HG03060 (cell line): ENCODE measurements around the gene YWHAQ.
"Not testable (repeated sequence)": the region's sequence is repeated elsewhere in the genome, so short reads cannot be mapped to it uniquely, and the experiment has no call there.

Experiments used
- ATAC-seq: cut with Tn5 transposase; IDR thresholded peaks from one replicate; pipeline ENCODE4 v1.9.1; 2021; ENCODE audit warnings: low read depth, moderate number of reproducible peaks; ENCODE audit not compliant: unreplicated experiment

The YWHAQ gene

DNA sequence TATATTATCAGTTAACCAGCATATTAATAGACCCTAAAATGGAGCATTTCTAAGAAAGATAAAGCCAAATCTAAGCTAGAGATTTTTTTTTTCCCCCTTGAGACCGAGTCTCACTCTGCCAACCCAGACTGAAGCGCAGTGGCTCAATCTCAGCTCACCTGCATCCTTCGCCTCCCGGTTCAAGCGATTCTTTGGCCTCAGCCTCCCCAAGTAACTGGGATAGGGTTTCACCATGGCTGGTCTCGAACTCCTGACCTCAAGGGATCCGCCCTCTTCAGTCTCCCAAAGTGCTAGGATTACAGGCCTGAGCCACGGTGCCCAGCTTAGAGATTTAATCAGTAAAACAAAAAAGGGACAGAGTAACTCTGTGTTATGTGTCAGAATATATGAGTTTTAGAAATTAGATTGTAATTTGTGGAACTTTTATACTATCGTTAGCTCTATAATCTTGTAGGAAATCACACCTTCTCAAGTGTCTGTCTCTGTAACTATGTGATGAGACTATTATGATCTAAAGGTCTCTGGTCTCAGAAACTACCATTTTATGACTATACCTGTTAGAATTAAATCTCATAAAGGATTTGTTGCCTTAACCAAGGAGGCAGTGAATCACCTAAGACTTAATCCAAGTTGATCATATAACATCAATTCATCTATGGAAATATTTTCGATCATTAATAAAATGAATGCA is 34.0 kb downstream of the YWHAQ start:
- ATAC-seq, result no peak

DNA sequence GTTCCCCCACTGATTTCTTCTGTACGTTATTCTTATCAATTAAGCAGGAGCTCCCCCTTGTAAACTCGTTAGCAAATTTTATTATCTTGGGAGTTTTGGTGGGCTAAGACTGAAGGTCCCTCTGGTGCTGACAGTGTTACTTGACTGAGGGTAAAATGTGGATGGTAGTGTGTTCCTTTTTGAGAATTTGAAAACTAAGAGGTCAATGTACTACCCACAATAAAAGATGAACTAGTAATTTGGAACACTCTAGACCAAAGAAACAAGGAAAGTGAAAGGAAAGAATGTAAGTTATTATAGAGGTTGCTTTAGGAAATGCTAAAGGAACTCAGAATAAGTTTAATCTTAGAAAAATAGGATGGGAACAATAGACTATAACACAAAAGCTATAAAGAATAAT is 35.1 kb downstream of the YWHAQ start:
- no peak for ATAC-seq

- ATAC-seq, result not testable (repeated sequence)
Observed at GRCh38 chr2:9595256-9595655, 35.5 kb downstream of the YWHAQ start.

DNA sequence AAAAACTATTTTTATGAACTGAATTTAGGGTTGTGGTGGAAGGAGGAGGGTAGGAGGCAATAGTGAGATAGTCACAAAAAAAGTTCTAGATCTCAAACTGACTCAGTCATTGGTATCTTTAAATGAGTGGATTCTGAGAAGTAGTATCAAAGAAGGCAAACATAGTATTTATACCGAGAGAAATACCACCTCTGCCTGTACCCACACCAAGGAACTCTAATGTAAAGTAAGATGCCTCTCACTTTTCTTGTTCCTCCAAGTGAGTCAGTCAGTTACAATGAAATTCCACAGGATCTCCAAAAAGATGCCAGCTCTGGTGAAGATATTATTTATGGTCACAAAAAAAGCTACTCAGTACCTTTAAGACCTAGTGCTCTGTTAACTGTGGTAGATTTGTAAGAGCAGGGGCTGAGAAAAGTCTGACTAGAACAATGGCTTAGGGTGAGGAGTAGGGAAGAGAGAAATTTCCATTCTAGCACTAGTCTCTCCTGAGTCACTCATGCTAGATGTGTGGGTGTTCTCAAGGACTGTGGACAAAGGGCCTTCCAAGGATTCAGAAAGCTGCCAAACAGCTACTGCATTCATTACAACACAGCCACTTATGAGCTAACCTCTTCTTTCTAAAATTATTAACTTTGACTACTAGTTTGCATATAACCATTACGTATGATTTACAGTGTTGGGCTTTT is 36.3 kb downstream of the YWHAQ start:
- no peak for ATAC-seq

DNA sequence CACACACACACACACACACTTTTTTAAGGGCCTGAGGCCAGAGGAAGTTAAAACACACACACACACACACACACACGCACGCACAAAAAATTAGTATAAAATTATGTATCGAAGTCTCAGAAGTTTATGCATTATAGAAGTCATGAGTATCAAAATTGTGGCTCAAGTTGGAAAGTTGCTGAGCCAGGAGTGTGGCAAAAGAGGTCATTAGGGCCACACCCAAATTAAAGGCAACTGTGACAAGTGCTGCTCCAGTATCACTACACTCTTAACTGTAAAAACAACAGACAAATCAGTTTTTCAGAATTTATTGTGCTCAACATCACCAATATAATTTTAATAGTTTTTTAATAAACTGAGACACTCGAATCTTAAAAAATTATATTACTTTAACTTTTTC is 36.9 kb downstream of the YWHAQ start:
- no peak for ATAC-seq

- no peak for ATAC-seq
Observed at GRCh38 chr2:9592699-9593098, 38.1 kb downstream of the YWHAQ start.

- ATAC-seq, result no peak
Observed at GRCh38 chr2:9590641-9591040, 40.2 kb downstream of the YWHAQ start.

- no peak for ATAC-seq
Observed at GRCh38 chr2:9586465-9586864, 44.3 kb downstream of the YWHAQ start.

- no peak for ATAC-seq
Observed at GRCh38 chr2:9585486-9585885, 45.3 kb downstream of the YWHAQ start.

DNA sequence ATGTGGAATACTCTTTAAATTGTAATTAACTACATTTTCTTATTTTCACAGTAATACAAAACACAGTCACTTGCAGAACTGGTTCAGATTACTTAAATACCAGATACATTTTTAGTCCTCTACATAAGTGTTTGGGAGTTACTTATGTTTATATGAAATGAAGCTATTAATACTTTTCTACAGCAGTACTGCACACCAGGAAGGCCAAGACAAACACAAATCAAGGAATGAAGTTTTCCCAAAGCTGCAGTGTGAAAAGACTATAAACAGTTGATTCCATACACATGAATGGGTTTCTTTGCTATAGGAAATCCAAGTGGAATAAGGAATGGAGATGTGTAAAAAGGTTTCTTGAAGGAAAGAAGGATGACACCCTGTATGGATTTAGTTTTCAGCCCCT is 45.9 kb downstream of the YWHAQ start:
- ATAC-seq, result not testable (repeated sequence)

GRCh38 chr2:9582624-9583023 is 48.2 kb downstream of the YWHAQ start:
- ATAC-seq, result no peak

- no peak for ATAC-seq
Observed at GRCh38 chr2:9578467-9579235, 52.1 kb downstream of the YWHAQ start.

DNA sequence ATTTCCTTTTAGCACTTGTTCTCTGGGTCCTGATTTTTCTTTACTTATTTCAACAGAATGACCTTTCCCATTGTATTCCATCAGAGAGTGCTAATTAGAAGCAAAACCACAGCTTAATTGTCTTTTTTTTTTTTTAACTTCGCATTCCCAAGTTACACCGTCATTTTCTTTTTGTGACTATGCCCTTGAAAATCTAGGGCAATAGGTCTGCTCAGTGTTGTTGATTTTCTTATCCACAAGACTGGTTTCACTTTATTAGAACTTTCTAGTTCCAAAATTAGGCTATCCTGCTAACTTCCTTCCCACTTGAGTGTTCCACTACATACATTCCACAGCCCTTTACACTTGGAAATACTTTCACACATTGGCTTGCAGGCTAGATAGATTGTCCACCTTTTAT is 56.5 kb downstream of the YWHAQ start:
- no peak for ATAC-seq

DNA sequence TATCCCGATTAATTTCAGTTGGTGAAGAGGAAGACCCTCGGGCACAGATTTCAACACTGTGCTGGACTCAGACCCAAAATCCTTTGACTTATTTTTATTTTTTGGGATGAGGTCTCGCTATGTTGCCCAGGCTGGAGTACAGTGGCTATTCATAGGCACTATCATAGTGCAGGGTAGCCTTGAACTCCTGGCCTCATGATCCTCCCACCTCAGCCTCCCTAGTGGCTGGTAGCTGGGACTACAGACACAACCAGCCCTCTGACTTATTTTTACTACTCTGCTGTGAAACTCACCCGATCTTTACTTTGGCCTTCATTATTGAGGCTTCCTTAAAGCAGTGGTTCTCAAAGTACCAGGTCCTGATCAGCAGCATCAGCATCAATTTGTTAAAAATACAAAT is 57.0 kb downstream of the YWHAQ start:
- no peak for ATAC-seq

GRCh38 chr2:9573013-9573720 is 57.6 kb downstream of the YWHAQ start:
- ATAC-seq, result no peak

- no peak for ATAC-seq
Observed at GRCh38 chr2:9570182-9571060, 60.4 kb downstream of the YWHAQ start.

- ATAC-seq, result no peak
Observed at GRCh38 chr2:9565436-9566153, 65.2 kb downstream of the YWHAQ start.

DNA sequence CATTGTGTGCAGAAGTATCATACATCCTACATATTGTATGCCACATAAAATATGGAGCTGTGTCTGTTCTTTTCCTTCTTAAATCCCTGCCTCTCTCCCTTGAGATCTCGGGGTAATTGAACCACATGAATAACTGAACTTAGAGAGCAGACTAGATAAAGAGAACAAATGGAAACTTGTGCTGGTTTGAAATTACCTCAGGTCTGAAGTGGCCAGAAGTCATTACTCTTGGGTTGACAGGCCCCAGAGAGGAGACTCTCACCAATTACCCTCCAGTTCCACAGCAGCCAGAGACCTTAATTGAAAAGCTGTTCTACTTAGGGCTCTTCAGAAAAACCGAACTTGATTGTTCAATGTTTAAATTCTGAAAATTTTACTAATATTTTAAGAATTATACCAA is 70.2 kb downstream of the YWHAQ start:
- ATAC-seq, result no peak

DNA sequence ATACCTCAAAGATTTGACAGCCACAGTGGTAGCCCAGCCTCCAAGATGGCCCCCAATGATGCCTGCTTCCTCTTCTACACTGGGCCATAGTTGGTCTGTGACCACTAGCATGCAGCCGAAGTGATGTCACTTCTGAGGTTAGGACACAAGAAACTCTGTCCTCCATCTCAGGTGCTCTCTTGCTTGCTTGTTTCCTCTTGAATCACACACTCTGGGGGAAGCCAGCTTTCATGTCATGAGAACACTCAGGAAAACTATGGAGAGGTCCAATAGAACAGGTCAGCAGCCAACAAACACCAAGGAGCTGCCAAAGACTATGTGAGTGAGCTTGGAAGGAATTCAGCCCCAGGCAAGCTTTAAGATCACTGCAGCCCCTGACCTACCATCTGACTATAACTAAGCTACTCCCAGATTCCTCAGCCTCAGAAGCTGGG is 71.8 kb downstream of the YWHAQ start:
- ATAC-seq, result no peak
